GM21717 (cell line): Measurements from ENCODE around the gene MBTD1.
"Not testable (repeated sequence)": the region's sequence is repeated elsewhere in the genome, so short reads cannot be mapped to it uniquely, and the experiment has no call there.

Experiments used
- ATAC-seq: cut with Tn5 transposase; IDR thresholded peaks from one replicate; pipeline ENCODE4 v1.9.1; 2021; ENCODE audit warnings: mild to moderate bottlenecking, moderate library complexity; ENCODE audit not compliant: unreplicated experiment

Gene MBTD1

GRCh38 chr17:51259564-51260236, at the start of gene MBTD1:
Gene MBTD1 (minus strand): TSS chr17:51260049. CDS start chr17:51225161, 34,888 bp downstream.
- ATAC-seq = peak; percentile 79

- ATAC-seq = no peak
Observed at GRCh38 chr17:51305182-51305581, 45.3 kb upstream of the MBTD1 start.

GRCh38 chr17:51299859-51300258, 40.0 kb upstream of the MBTD1 start:
- ATAC-seq = no peak

- no peak for ATAC-seq
Observed at GRCh38 chr17:51298508-51299371, 38.9 kb upstream of the MBTD1 start.

GRCh38 chr17:51294338-51294737, 34.5 kb upstream of the MBTD1 start:
- not testable (repeated sequence) for ATAC-seq

- ATAC-seq = no peak
Observed at GRCh38 chr17:51289696-51290111, 29.9 kb upstream of the MBTD1 start.

GRCh38 chr17:51287412-51287811, 27.6 kb upstream of the MBTD1 start:
- no peak for ATAC-seq

- ATAC-seq = no peak
Observed at GRCh38 chr17:51279183-51279582, 19.3 kb upstream of the MBTD1 start.

GRCh38 chr17:51275381-51275780, 15.5 kb upstream of the MBTD1 start:
- no peak for ATAC-seq

- no peak for ATAC-seq
Observed at GRCh38 chr17:51272812-51273211, 13.0 kb upstream of the MBTD1 start.

GRCh38 chr17:51270636-51271035, 10.8 kb upstream of the MBTD1 start:
- ATAC-seq = no peak

GRCh38 chr17:51269991-51270390, 10.1 kb upstream of the MBTD1 start:
- ATAC-seq = no peak

- ATAC-seq = not testable (repeated sequence)
Observed at GRCh38 chr17:51264466-51264865, 4.6 kb upstream of the MBTD1 start.

- no peak for ATAC-seq
Observed at GRCh38 chr17:51263006-51263405, 3.2 kb upstream of the MBTD1 start.

GRCh38 chr17:51261024-51261963, 1.4 kb upstream of the MBTD1 start:
- ATAC-seq = no peak

- peak; percentile 71 for ATAC-seq
Observed at GRCh38 chr17:51260237-51261023, 581 bp upstream of the MBTD1 start, which contains the start of gene UTP18. Gene UTP18 (plus strand): TSS chr17:51260546. CDS start chr17:51260585, 39 bp downstream.

- no peak for ATAC-seq
Observed at GRCh38 chr17:51258756-51259563, 889 bp downstream of the MBTD1 start.

- ATAC-seq = no peak
Observed at GRCh38 chr17:51257150-51258081, 2.4 kb downstream of the MBTD1 start.
